Fibroblast of lung (primary cell): Measurements from ENCODE around the gene COLQ. TPM values are rescaled to one million over a fixed set of nuclear protein-coding genes. Genes with fewer than 3 reads are reported as not detected.

Experiments used
- DNase-seq, 2 donors: peaks; one replicate each; pipeline versions ENCODE4 v3.0.0 to v3.0.0-alpha.2; 2010; ENCODE audit warnings: low read depth in 2 of 2
- H2AFZ ChIP-seq: 2 replicates; pipeline ENCODE4 v1.5.1; 2012; ENCODE audit warnings: low read length, control low read depth, inconsistent platforms
- H3K27ac ChIP-seq: 2 replicates; pipeline ENCODE4 v1.5.1; 2011; ENCODE audit warnings: low read length, control low read depth; ENCODE audit not compliant: insufficient read depth
- H3K27me3 ChIP-seq: 2 replicates; pipeline ENCODE4 v1.5.1; 2011; ENCODE audit warnings: mild to moderate bottlenecking, low read length; ENCODE audit not compliant: control insufficient read depth, insufficient read depth
- H3K36me3 ChIP-seq: 2 replicates; pipeline ENCODE4 v1.5.1; 2011; ENCODE audit warnings: low read length; ENCODE audit not compliant: control insufficient read depth, insufficient read depth
- H3K4me1 ChIP-seq: 2 replicates; pipeline ENCODE4 v1.5.1; 2011; ENCODE audit warnings: low read length; ENCODE audit not compliant: control insufficient read depth, insufficient read depth; ENCODE audit errors: extremely low read depth
- H3K4me2 ChIP-seq: 2 replicates; pipeline ENCODE4 v1.5.1; 2011; ENCODE audit warnings: low read length, control low read depth; ENCODE audit not compliant: insufficient read depth; ENCODE audit errors: extremely low read depth
- H3K4me3 ChIP-seq, 4 experiments: fragments of 200-600 bp in 1 of 4; sonication (generic) in 1 of 4; replicated peaks in 1 of 4; 2 replicates each; pipeline ENCODE4 v1.5.1; 2011 to 2016; ENCODE audit warnings: low read length in 4 of 4, low read depth in 3 of 4, mild to moderate bottlenecking in 3 of 4, control low read depth in 2 of 4, inconsistent platforms in 1 of 4, mixed read lengths in 1 of 4; ENCODE audit not compliant: insufficient read depth in 1 of 4; ENCODE audit errors: control extremely low read depth in 1 of 4
- H3K79me2 ChIP-seq: 2 replicates; pipeline ENCODE4 v1.5.1; 2012; ENCODE audit warnings: mild to moderate bottlenecking, low read length, inconsistent platforms; ENCODE audit not compliant: control insufficient read depth, insufficient read depth
- H3K9ac ChIP-seq: 2 replicates; pipeline ENCODE4 v1.5.1; 2011; ENCODE audit warnings: mild to moderate bottlenecking, low read length, control low read depth; ENCODE audit not compliant: insufficient read depth
- H3K9me3 ChIP-seq: 2 replicates; pipeline ENCODE4 v1.5.1; 2012; ENCODE audit warnings: low read depth, low read length; ENCODE audit not compliant: control insufficient read depth, insufficient read depth
- H4K20me1 ChIP-seq: 2 replicates; pipeline ENCODE4 v1.5.1; 2011; ENCODE audit warnings: low read length; ENCODE audit not compliant: control insufficient read depth, insufficient read depth; ENCODE audit errors: extremely low read depth
- EZH2 ChIP-seq: IDR thresholded peaks from 2 replicates; pipeline ENCODE4 v1.5.1; 2012; ENCODE audit warnings: low read length, control low read depth, mild to moderate bottlenecking; ENCODE audit errors: missing control alignments
- polyA plus RNA-seq, 2 donors: library from polyadenylated mRNA; depleted of rRNA in 1 of 2; stranded (reverse) in 1 of 2; unstranded in 1 of 2; fragments of >200 nt; gene quantifications; 2 replicates each; pipeline ENCODE4 v1.2.1, GENCODE V29; 2011 to 2012; ENCODE audit warnings: missing spikeins in 1 of 2
- total RNA-seq: library from RNA; depleted of rRNA; stranded (reverse); fragments of >200 nt; gene quantifications from 2 replicates; pipeline ENCODE4 v1.2.1, GENCODE V29; 2014
- TF ChIP-seq, protein P1 (sequence below), 2 donors: IDR thresholded peaks in 1 of 2; conservative IDR thresholded peaks in 1 of 2; 1 replicate in 1 of 2; 2 replicates in 1 of 2; pipeline ENCODE4 v1.5.1; 2011 to 2012; ENCODE audit warnings: low read length in 2 of 2, control low read depth in 1 of 2, inconsistent platforms in 1 of 2, low read depth in 1 of 2, mild to moderate bottlenecking in 1 of 2

The COLQ gene
- total and polyA plus RNA-seq, 2 donors (not counting 1 experiment from before 2014, with no cell fraction given), result 0.33 to 0.34 TPM

DNA sequence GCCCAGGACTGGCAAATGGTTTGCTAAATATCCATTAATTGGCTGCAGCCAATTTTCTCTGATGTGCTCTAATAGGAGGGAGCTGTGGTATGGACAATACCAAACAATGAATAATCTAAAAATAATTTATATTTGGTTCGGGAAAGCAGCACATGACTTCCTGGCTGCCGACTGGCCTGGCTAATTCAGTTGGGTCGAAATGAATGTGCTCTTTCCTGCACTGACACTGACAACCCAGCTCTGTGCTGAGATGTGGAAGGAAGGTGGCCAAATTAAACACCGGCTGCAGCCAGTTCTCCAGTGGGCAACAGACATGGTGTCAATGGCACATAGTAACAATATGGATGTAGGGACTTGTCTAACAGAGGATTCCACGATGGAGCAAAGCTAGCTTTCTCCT is 21.1 kb upstream of the COLQ start:
- no peaks in the 10 kb centered on the region for H3K79me2 ChIP-seq
- H3K9me3 ChIP-seq, result no peaks in the 10 kb centered on the region
- DNase-seq, result no peak
- no peaks in the 10 kb centered on the region for H4K20me1 ChIP-seq
- H3K27ac ChIP-seq, result no peak overlapping the region
- no peaks in the 10 kb centered on the region for H3K36me3 ChIP-seq
- no peak overlapping the region for H3K4me2 ChIP-seq
- H3K9ac ChIP-seq, result no peak overlapping the region
- TF ChIP-seq, protein P1, sequence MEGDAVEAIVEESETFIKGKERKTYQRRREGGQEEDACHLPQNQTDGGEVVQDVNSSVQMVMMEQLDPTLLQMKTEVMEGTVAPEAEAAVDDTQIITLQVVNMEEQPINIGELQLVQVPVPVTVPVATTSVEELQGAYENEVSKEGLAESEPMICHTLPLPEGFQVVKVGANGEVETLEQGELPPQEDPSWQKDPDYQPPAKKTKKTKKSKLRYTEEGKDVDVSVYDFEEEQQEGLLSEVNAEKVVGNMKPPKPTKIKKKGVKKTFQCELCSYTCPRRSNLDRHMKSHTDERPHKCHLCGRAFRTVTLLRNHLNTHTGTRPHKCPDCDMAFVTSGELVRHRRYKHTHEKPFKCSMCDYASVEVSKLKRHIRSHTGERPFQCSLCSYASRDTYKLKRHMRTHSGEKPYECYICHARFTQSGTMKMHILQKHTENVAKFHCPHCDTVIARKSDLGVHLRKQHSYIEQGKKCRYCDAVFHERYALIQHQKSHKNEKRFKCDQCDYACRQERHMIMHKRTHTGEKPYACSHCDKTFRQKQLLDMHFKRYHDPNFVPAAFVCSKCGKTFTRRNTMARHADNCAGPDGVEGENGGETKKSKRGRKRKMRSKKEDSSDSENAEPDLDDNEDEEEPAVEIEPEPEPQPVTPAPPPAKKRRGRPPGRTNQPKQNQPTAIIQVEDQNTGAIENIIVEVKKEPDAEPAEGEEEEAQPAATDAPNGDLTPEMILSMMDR (conservative IDR thresholded peaks at IDR 0.05 in 1 of 2, IDR thresholded peaks at IDR 0.05 in 1 of 2; ENCODE audit: low read depth in 1 of 2, low read length in 2 of 2), result no peak
- TF ChIP-seq EZH2, result no peak
- H2AFZ ChIP-seq, result no peak overlapping the region
- no peak overlapping the region for H3K4me3 ChIP-seq
- H3K27me3 ChIP-seq, result no peaks in the 10 kb centered on the region
- H3K4me1 ChIP-seq, result no peaks in the 10 kb centered on the region

DNA sequence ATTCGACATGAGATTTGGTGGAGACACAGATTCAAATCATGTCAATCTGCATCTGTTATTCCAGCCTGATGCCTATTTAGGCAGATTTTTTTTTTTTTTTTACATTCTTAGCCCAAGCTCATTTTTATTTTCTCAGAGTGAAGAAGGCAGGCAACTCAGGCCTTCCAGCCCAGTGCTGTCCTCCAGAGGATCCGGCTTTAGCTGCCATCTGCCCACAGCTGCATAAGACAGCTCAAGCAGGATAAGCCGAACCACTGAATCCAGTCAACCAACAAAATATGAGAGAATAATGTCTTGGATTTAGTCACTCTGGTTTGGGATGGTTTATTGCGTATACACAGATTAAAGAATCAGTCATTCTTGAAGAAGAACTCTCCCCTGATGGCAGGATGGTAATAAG is 19.9 kb upstream of the COLQ start:
- no peak overlapping the region for H3K9ac ChIP-seq
- DNase-seq, result no peak
- no peak overlapping the region for H3K4me3 ChIP-seq
- H3K9me3 ChIP-seq, result no peaks in the 10 kb centered on the region
- H3K27me3 ChIP-seq, result no peaks in the 10 kb centered on the region
- H3K36me3 ChIP-seq, result no peaks in the 10 kb centered on the region
- TF ChIP-seq, protein P1 (conservative IDR thresholded peaks at IDR 0.05 in 1 of 2, IDR thresholded peaks at IDR 0.05 in 1 of 2; ENCODE audit: low read depth in 1 of 2, low read length in 2 of 2), result no peak
- TF ChIP-seq EZH2, result no peak
- H3K27ac ChIP-seq, result no peak overlapping the region
- no peak overlapping the region for H2AFZ ChIP-seq
- no peaks in the 10 kb centered on the region for H3K79me2 ChIP-seq
- no peaks in the 10 kb centered on the region for H3K4me1 ChIP-seq
- H3K4me2 ChIP-seq, result no peak overlapping the region
- H4K20me1 ChIP-seq, result no peaks in the 10 kb centered on the region

DNA sequence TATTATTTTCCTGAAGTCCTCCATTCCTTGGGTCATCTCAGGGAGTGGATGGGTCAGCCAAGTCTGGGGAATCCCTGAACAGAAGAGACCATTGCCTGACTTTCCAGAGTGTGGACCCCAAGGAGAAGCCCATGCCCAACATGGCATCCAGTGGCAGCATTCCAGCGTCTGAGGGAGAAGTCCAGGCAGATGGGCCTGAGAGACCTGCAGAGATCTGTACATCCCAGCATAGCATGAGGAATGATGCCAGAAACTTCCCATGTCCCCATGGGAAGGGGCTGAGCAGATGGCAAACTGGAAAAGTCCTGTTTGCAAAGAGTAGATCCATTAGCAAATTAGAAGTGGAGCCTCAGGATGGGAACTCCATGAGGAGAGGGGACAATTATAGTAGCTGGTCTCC is 17.6 kb upstream of the COLQ start:
- H3K4me2 ChIP-seq, result no peak overlapping the region
- H3K9me3 ChIP-seq, result no peaks in the 10 kb centered on the region
- H3K4me1 ChIP-seq, result no peaks in the 10 kb centered on the region
- H3K27ac ChIP-seq, result no peak overlapping the region
- H3K36me3 ChIP-seq, result no peaks in the 10 kb centered on the region
- H4K20me1 ChIP-seq, result no peaks in the 10 kb centered on the region
- no peak overlapping the region for H3K4me3 ChIP-seq
- no peak for TF ChIP-seq EZH2
- TF ChIP-seq, protein P1 (conservative IDR thresholded peaks at IDR 0.05 in 1 of 2, IDR thresholded peaks at IDR 0.05 in 1 of 2; ENCODE audit: low read depth in 1 of 2, low read length in 2 of 2), result no peak
- H2AFZ ChIP-seq, result no peak overlapping the region
- H3K79me2 ChIP-seq, result no peaks in the 10 kb centered on the region
- DNase-seq, result no peak
- no peaks in the 10 kb centered on the region for H3K27me3 ChIP-seq
- H3K9ac ChIP-seq, result no peak overlapping the region
